GM12864 (cell line): ENCODE results near the gene SNX24.

ENCODE experiments used
- DNase-seq: peaks from one replicate; pipeline ENCODE4 v3.0.0-alpha.2; 2011; ENCODE audit warnings: low read depth
- H3K4me3 ChIP-seq: 2 replicates; pipeline ENCODE4 v1.5.1; 2011; ENCODE audit warnings: mild to moderate bottlenecking, low read depth, low read length, control low read depth
- TF ChIP-seq, protein P1 (sequence below): IDR thresholded peaks from 2 replicates; pipeline ENCODE4 v1.5.1; 2011; ENCODE audit warnings: low read depth, mild to moderate bottlenecking, moderate library complexity, low read length, control low read depth, inconsistent platforms; ENCODE audit errors: missing control alignments

Gene SNX24

DNA sequence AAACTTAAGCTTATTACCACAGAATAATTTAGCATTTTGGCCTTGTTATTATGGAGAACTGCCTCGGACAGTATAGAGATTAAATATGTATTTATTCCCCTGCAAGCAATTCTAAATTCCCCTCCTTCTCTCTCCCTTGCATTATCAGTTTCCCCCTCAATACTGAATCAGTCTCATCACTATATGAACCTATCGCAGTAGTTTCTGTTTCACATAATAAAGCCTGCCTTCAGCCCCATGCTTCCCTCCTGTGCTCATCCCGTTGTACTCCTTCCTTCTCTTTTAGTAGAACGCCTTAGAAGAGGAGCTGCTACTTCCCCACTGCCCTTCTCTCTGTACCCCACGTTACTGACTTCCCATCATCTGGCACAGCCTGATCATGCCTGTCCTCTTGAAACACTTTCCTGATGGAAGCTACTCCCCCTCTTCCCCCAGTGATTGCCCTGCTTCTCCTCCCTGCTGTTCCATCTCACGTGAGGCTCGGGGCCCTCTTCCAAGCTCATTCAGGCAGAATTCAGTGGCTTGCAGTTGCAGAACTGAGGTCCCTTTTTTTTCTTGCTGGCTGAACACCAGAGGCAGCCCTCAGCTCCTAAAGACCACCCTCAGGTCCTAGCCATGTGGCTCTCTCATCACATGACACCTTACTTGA, 97.8 kb downstream of the SNX24 start:
- H3K4me3 ChIP-seq, result no peak overlapping the region
- no peak for DNase-seq
- TF ChIP-seq, protein P1, sequence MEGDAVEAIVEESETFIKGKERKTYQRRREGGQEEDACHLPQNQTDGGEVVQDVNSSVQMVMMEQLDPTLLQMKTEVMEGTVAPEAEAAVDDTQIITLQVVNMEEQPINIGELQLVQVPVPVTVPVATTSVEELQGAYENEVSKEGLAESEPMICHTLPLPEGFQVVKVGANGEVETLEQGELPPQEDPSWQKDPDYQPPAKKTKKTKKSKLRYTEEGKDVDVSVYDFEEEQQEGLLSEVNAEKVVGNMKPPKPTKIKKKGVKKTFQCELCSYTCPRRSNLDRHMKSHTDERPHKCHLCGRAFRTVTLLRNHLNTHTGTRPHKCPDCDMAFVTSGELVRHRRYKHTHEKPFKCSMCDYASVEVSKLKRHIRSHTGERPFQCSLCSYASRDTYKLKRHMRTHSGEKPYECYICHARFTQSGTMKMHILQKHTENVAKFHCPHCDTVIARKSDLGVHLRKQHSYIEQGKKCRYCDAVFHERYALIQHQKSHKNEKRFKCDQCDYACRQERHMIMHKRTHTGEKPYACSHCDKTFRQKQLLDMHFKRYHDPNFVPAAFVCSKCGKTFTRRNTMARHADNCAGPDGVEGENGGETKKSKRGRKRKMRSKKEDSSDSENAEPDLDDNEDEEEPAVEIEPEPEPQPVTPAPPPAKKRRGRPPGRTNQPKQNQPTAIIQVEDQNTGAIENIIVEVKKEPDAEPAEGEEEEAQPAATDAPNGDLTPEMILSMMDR, result no peak

DNA sequence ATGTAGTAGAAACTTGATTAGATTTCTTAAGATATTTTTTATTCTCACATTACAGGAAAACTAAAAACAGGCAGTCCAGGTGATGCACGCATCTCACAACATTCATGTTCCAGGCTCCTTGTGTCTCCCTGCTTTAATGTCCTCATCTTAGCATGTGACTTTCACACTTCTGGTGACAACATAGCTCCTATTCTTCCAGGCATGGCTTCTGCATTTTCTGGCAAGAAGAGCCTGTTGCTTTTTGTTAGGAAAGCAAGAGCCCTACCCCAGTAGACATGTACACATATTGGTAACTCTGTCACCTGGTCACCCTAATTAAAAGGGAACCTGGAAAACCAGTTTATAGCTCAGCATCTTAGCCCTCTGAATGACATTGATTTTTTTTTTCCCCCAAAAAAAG, 98.6 kb downstream of the SNX24 start:
- H3K4me3 ChIP-seq, result no peak overlapping the region
- TF ChIP-seq, protein P1, result no peak
- no peak for DNase-seq

DNA sequence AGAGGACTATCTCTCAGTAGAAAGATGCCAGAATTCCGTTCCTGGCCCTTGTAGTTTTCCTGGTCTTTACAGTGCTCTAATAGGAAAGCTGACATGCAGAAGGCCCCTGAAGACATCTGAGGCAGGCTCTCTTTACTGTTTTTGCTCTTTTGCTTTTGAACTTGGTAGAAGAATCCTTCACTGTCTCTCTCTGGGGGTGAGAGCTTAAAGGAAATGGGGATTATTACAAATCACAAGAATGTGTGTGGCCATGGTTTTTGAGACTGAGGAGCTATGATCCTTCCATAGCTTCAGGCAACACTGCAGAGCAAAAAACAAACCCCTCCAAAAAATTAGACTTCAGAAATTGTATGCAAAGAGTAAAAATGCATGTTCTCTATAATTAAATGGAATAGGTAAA, 102.0 kb downstream of the SNX24 start:
- TF ChIP-seq, protein P1, result no peak
- H3K4me3 ChIP-seq, result no peak overlapping the region
- DNase-seq, result no peak

DNA sequence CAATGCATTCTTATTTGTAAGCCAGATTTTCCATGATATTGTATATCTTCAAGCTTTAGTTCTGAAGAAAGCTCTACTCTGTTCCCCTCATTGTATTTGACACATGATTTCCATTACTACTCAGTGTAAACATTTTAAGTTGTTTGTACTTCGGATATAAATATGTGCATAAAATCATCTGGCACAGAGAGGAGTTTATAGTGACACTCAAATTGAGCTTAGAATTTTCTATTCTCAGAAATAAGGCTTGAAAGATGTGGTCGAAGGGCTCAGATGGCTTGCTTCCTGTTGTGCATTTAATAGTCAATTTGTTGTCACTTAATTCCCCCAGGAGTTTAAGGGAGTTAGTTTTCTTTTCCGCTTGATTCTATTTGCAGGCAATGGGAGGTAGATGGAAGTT, 102.4 kb downstream of the SNX24 start:
- no peak overlapping the region for H3K4me3 ChIP-seq
- DNase-seq, result no peak
- TF ChIP-seq, protein P1, result no peak

DNA sequence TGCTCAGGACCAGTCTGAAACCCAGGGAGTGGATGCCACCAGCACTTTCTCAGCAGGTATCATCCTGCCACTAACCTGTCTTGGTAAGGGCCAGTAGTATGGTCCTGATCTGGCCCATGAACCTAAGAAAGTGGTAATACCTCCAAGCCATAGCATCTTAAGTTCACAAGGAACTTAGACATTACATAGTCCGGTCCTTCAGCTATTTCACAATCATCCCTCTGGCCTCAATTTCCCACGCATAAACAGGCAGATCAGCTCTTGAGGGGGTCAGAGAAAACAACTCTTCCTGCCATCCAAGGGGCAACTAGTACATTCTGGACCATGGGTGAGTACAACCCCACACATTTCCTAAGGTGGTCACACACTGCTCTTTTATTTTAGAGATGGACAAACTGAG, 102.9 kb downstream of the SNX24 start:
- TF ChIP-seq, protein P1, result no peak
- no peak for DNase-seq
- no peak overlapping the region for H3K4me3 ChIP-seq

DNA sequence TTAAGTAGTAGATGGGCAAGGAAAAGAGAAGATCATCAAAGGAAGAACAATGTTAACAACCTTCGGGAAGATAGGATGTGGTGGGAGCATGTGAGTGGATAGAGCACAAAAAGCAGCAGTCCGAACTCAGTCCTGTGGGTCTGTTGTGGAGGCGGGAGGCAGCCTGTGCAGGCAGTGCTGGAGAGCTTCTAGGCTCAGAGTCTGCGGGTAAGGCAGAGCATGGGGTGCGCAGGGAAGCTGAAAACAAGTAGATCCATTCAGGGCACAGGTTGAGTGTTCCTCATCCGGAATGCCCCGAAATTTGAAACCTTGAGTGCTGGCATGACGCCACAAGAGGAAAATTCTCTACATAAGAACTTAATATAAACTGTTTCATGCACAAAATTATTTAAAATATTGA, 106.2 kb downstream of the SNX24 start:
- DNase-seq, result no peak
- TF ChIP-seq, protein P1, result no peak
- H3K4me3 ChIP-seq, result no peak overlapping the region

DNA sequence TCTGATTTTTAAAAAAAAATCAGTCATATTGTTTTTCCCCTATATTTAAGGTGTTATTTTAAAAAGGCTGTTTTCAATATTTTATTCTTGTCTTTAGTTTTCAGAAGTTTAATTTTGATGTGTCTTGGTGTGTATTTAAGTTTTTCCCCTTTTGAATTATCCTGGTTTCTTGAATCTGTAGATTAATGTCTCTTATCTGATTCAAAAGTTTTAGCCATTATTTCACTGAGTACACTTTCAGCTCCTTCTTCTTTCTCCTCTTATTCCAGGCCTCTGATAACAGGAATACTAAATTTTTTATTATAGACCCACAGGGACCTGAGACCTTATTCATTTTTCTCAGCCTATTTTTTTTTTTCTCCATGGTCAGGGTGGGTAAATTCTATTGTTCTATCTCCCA, 109.3 kb downstream of the SNX24 start:
- no peak for DNase-seq
- no peak overlapping the region for H3K4me3 ChIP-seq
- TF ChIP-seq, protein P1, result no peak
